ENCODE measurements around the gene AMBP.
"Not testable (repeated sequence)": the region's sequence is repeated elsewhere in the genome, so short reads cannot be mapped to it uniquely, and the experiment has no call there.

The AMBP gene

DNA sequence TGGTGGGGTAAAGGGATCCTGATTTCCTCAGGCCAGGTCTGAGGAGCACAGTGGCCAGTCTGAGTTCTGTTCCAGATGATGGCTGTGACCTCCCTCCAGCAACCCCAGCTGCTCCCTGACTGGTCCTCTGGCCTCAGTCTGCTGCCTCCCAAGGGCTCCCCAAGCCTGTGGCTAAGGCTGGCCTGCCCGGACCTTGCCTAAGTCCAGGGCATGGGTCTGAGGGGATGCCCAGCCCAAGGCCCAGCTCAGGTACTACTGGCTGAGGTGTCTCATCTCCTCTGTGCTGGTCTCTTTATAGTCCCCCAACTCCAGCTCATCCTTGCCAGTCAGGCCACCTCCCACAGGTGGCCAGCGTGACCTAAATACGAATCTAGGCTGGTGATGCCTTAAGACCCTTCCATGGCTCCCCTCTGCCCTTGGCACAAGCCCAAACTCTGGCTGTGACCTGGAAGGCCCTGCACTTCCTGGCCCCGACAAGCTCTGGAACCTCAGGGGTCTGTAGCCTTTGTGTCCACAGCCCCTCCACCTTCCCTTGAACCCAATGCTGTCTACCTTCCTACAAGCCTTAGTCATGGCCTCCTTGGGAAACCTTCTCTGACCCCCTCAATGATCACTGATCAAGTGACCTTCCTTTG lies 11.2 kb upstream of the AMBP start:
- no peak for ATAC-seq (ENCODE audit: low read depth)
- DNase-seq (ENCODE audit: low spot score in 2 of 2), result no peak
- Mint-ChIP-seq H3K4me1 (no peaks in the 10 kb centered on the region), H3K9me3 (no peaks in the 10 kb centered on the region), H3K4me3 (no peak overlapping the region), H3K27ac (no peak overlapping the region), H3K27me3 (peaks cover 5% of the 10 kb centered on the region), H3K36me3 (no peaks in the 10 kb centered on the region)

DNA sequence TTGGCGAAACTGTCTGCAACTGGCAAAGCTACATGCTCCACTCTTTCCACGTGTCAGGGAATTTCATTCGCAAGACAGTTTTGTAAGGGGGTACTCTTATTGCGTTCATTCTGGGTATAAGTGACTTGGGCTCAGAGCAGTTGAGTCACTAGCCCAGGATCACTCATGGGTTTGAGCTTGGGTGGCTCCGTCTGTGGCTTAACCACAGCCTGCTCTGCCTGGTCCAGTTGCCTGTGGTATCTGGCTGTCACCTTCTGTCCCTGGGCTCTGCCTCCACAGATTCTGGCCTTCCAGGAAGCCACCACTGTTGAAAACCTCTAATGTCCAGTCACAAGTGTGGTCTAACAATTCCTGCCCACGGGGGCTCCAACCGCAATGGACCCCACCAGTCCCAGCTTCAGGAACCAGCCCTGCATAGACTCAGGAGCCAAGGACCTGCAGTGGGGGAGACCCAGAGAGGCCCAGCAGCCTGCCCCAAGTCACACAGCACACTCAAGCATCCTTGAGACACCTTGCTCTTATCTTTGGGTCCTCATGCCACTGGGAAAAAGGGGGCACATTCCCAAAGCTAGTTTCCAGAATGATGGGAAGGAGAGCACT lies 10.6 kb upstream of the AMBP start:
- DNase-seq (ENCODE audit: low spot score in 2 of 2) (no peak), ATAC-seq (ENCODE audit: low read depth) (no peak)
- Mint-ChIP-seq H3K4me1 (no peaks in the 10 kb centered on the region), H3K9me3 (no peaks in the 10 kb centered on the region), H3K27ac (no peak overlapping the region), H3K27me3 (peaks cover 5% of the 10 kb centered on the region), H3K36me3 (no peaks in the 10 kb centered on the region), H3K4me3 (no peak overlapping the region)

- DNase-seq (ENCODE audit: low spot score in 2 of 2) (no peak), ATAC-seq (ENCODE audit: low read depth) (no peak)
- no peaks in the 10 kb centered on the region for H3K4me1 Mint-ChIP-seq
- no peak overlapping the region for H3K4me3 Mint-ChIP-seq
- H3K9me3 Mint-ChIP-seq, result no peaks in the 10 kb centered on the region
- H3K36me3 Mint-ChIP-seq, result no peaks in the 10 kb centered on the region
- H3K27ac Mint-ChIP-seq, result no peak overlapping the region
- peaks cover 5% of the 10 kb centered on the region for H3K27me3 Mint-ChIP-seq
Measured at GRCh38 chr9:114087721-114088120, 9.6 kb upstream of the AMBP start.

- Mint-ChIP-seq H3K9me3 (no peaks in the 10 kb centered on the region), H3K27me3 (peaks cover 5% of the 10 kb centered on the region), H3K4me1 (no peaks in the 10 kb centered on the region), H3K36me3 (no peaks in the 10 kb centered on the region), H3K4me3 (no peak overlapping the region), H3K27ac (no peak overlapping the region)
- DNase-seq (ENCODE audit: low spot score in 2 of 2) (no peak), ATAC-seq (ENCODE audit: low read depth) (no peak)
Measured at GRCh38 chr9:114086607-114087006, 8.5 kb upstream of the AMBP start.

GRCh38 chr9:114086009-114086408 lies 7.9 kb upstream of the AMBP start:
- no peak overlapping the region for H3K4me3 Mint-ChIP-seq
- peaks cover 5% of the 10 kb centered on the region for H3K27me3 Mint-ChIP-seq
- H3K27ac Mint-ChIP-seq, result no peak overlapping the region
- ATAC-seq (ENCODE audit: low read depth) (no peak), DNase-seq (ENCODE audit: low spot score in 2 of 2) (no peak)
- no peaks in the 10 kb centered on the region for H3K36me3 Mint-ChIP-seq
- H3K4me1 Mint-ChIP-seq, result no peaks in the 10 kb centered on the region
- H3K9me3 Mint-ChIP-seq, result no peaks in the 10 kb centered on the region

- Mint-ChIP-seq H3K36me3 (no peaks in the 10 kb centered on the region), H3K4me3 (no peak overlapping the region), H3K9me3 (no peaks in the 10 kb centered on the region), H3K27ac (no peak overlapping the region), H3K27me3 (peaks cover 3% of the 10 kb centered on the region), H3K4me1 (no peaks in the 10 kb centered on the region)
- DNase-seq (ENCODE audit: low spot score in 2 of 2), result no peak
- no peak for ATAC-seq (ENCODE audit: low read depth)
Measured at GRCh38 chr9:114085387-114085789, 7.3 kb upstream of the AMBP start.

- no peak for ATAC-seq (ENCODE audit: low read depth)
- H3K4me1 Mint-ChIP-seq, result no peaks in the 10 kb centered on the region
- H3K9me3 Mint-ChIP-seq, result no peaks in the 10 kb centered on the region
- no peak overlapping the region for H3K27ac Mint-ChIP-seq
- no peak for DNase-seq (ENCODE audit: low spot score in 2 of 2)
- H3K27me3 Mint-ChIP-seq, result peaks cover 3% of the 10 kb centered on the region
- no peaks in the 10 kb centered on the region for H3K36me3 Mint-ChIP-seq
- no peak overlapping the region for H3K4me3 Mint-ChIP-seq
Measured at GRCh38 chr9:114084282-114085073, 6.4 kb upstream of the AMBP start.

GRCh38 chr9:114083666-114084065 lies 5.6 kb upstream of the AMBP start:
- Mint-ChIP-seq H3K4me1 (no peaks in the 10 kb centered on the region), H3K36me3 (no peaks in the 10 kb centered on the region), H3K9me3 (no peaks in the 10 kb centered on the region), H3K27ac (no peak overlapping the region), H3K27me3 (peaks cover 4% of the 10 kb centered on the region), H3K4me3 (no peak overlapping the region)
- DNase-seq (ENCODE audit: low spot score in 2 of 2), result no peak
- no peak for ATAC-seq (ENCODE audit: low read depth)

- H3K36me3 Mint-ChIP-seq; H3K9me3 Mint-ChIP-seq; H3K4me3 Mint-ChIP-seq; ATAC-seq (ENCODE audit: low read depth); H3K27ac Mint-ChIP-seq; DNase-seq (ENCODE audit: low spot score in 2 of 2); H3K27me3 Mint-ChIP-seq; H3K4me1 Mint-ChIP-seq: not testable (repeated sequence)
Measured at GRCh38 chr9:114082763-114083412, 4.8 kb upstream of the AMBP start.

GRCh38 chr9:114082017-114082762 lies 4.1 kb upstream of the AMBP start:
- Mint-ChIP-seq H3K4me3 (no peak overlapping the region), H3K36me3 (no peaks in the 10 kb centered on the region), H3K27me3 (peaks cover 3% of the 10 kb centered on the region), H3K27ac (no peak overlapping the region), H3K4me1 (no peaks in the 10 kb centered on the region), H3K9me3 (no peaks in the 10 kb centered on the region)
- peak; percentile 76 for ATAC-seq (ENCODE audit: low read depth)
- DNase-seq (ENCODE audit: low spot score in 2 of 2), result peak; percentile 69 to 80

DNA sequence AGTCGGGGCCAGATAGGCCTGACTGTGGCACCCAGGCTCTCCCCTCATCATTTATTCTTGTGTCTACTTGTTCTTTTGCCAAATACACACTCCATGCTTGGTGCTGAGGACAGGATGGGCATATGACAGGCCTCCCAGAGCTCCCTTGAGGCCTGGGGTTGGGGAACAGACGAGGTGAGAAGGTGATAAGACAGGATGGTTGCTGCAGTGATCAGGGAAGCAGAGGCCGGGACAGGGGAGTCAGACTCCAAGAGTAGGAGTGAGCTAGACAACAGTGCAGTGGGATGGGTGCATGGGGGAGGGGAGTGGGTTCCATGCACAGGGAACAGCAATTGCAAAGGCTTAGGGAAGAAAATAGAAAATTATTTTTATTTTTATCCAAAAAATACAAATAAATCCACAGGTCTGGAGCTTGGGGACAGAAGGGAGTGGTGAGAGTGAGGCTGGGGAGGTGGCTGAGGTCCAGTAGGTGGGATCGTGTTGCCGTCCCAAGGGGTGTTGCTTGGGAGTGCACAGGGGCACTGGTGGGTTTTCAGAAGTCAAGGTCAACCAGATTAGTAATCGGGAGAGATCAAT lies 3.4 kb upstream of the AMBP start:
- H3K27ac Mint-ChIP-seq, result no peak overlapping the region
- H3K9me3 Mint-ChIP-seq, result no peaks in the 10 kb centered on the region
- DNase-seq (ENCODE audit: low spot score in 2 of 2) (no peak), ATAC-seq (ENCODE audit: low read depth) (no peak)
- H3K4me3 Mint-ChIP-seq, result no peak overlapping the region
- H3K27me3 Mint-ChIP-seq, result peaks cover 8% of the 10 kb centered on the region
- no peaks in the 10 kb centered on the region for H3K4me1 Mint-ChIP-seq
- no peaks in the 10 kb centered on the region for H3K36me3 Mint-ChIP-seq

DNA sequence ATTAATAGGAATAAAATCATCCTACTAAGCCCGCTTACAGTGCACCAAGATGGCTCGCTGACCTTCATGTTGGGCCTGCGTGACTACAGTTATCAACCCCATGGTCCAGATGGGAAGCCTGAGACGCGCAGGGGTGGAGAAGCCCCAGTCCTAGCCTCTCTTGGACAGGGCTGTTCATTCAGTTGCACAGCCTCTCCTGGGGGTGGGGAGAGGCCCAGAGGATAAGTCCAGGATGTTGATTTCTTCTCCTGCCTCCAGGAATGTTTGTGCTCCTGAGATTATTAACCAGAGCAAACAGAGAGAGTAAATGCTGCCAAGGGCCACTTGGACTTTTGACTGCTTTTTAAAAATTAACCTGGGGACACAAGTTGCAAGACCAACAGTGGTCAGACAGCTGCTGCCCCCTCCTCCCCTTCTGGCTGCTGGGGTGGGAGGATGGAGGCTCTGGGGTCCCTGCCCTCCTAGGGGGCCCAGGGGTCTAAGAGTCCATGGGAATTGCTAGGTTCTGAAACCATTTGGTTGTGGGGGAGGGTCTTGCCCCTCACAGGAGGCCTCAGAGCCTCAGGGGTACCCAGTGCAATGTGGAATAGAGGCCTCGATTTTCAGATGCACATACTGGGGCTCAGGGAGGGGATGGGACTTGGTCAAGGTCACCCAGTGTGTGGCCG lies 2.8 kb upstream of the AMBP start:
- no peak for DNase-seq (ENCODE audit: low spot score in 2 of 2)
- ATAC-seq (ENCODE audit: low read depth), result no peak
- H3K27ac Mint-ChIP-seq, result no peak overlapping the region
- H3K9me3 Mint-ChIP-seq, result no peaks in the 10 kb centered on the region
- H3K36me3 Mint-ChIP-seq, result no peaks in the 10 kb centered on the region
- H3K27me3 Mint-ChIP-seq, result peaks cover 12% of the 10 kb centered on the region
- H3K4me3 Mint-ChIP-seq, result no peak overlapping the region
- H3K4me1 Mint-ChIP-seq, result no peaks in the 10 kb centered on the region

DNA sequence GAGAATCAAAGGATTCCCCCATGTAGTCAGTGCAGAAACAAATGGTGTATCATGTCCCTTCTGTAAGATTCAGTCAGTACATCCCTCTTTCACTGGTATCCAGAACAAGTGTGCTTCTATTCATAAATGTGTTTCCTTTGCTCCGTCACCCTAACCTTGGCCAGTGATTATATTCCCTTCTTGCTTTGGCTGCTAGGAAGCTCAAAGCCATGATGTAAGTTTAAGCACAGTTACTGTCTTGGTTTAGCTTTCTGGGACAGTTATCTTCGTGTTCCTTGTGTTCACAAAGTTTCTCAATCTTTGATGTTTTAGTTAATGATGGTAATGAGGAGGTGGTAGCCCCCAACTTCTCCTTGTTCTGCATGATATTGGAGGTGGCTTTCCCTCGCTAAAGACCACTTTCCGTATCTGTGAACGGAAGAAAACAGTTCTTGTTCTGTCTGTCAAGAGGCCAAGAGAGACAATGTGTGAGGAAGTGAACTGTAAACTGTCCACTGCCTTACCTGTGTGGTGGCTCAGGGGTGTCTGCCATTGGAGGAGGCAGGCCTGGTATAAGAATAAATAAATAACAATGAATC lies 2.2 kb upstream of the AMBP start:
- Mint-ChIP-seq H3K27me3 (peaks cover 16% of the 10 kb centered on the region), H3K4me1 (no peaks in the 10 kb centered on the region), H3K9me3 (no peaks in the 10 kb centered on the region), H3K4me3 (no peak overlapping the region), H3K36me3 (no peaks in the 10 kb centered on the region), H3K27ac (no peak overlapping the region)
- DNase-seq (ENCODE audit: low spot score in 2 of 2), result no peak
- no peak for ATAC-seq (ENCODE audit: low read depth)

All from memory B cell (primary cell).